Smooth muscle cell (in vitro differentiated cells): ENCODE data around the gene GALNT2. TPM values are rescaled to one million over a fixed set of nuclear protein-coding genes. Genes with fewer than 3 reads are reported as not detected.

Source experiments
- DNase-seq: peaks from one replicate; lab custom pipeline; 2025; ENCODE audit not compliant: unreplicated experiment; lab: John Stamatoyannopoulos, UW
- H2AFZ ChIP-seq: fragments of 200-600 bp; sonication (generic); 2 replicates; pipeline ENCODE4 v1.6.0; 2016; ENCODE audit warnings: antibody characterized with exemption, low read depth, mild to moderate bottlenecking
- H3F3A ChIP-seq: fragments of 200-600 bp; sonication (generic); 2 replicates; pipeline ENCODE4 v1.6.0; 2017; ENCODE audit warnings: antibody characterized with exemption, low read depth
- H3K27ac ChIP-seq: fragments of 200-600 bp; sonication (generic); 2 replicates; pipeline ENCODE4 v1.5.1; 2016; ENCODE audit warnings: low read depth, mild to moderate bottlenecking
- H3K27me3 ChIP-seq: fragments of 200-600 bp; sonication (generic); 2 replicates; pipeline ENCODE4 v1.6.1; 2016; ENCODE audit warnings: low read depth, mild to moderate bottlenecking
- H3K36me3 ChIP-seq: fragments of 200-600 bp; sonication (generic); 2 replicates; pipeline ENCODE4 v1.5.1; 2016; ENCODE audit warnings: low read depth
- H3K4me1 ChIP-seq: fragments of 200-600 bp; sonication (generic); 2 replicates; pipeline ENCODE4 v1.5.1; 2016; ENCODE audit warnings: low read depth
- H3K4me2 ChIP-seq: fragments of 200-600 bp; sonication (generic); 2 replicates; pipeline ENCODE4 v1.6.0; 2016; ENCODE audit warnings: mild to moderate bottlenecking
- H3K4me3 ChIP-seq: fragments of 200-600 bp; sonication (generic); 2 replicates; pipeline ENCODE4 v1.5.1; 2016; ENCODE audit warnings: mild to moderate bottlenecking
- H3K79me2 ChIP-seq: fragments of 200-600 bp; sonication (generic); 2 replicates; pipeline ENCODE4 v1.6.0; 2016; ENCODE audit warnings: low read depth, mild to moderate bottlenecking
- H3K9ac ChIP-seq: fragments of 200-600 bp; sonication (generic); 2 replicates; pipeline ENCODE4 v1.6.0; 2016; ENCODE audit warnings: low read depth
- H3K9me3 ChIP-seq: fragments of 200-600 bp; sonication (generic); replicated peaks from 2 replicates; pipeline ENCODE4 v1.5.1; 2016; ENCODE audit warnings: low read depth
- H4K20me1 ChIP-seq: fragments of 200-600 bp; sonication (generic); 2 replicates; pipeline ENCODE4 v1.6.0; 2016; ENCODE audit warnings: low read depth
- WGBS: methylation state at CpG from one replicate; pipeline ENCODE4 v1.1.7; 2016; ENCODE audit warnings: low lambda C conversion rate; 5-methylcytosine and 5-hydroxymethylcytosine counted together
- polyA plus RNA-seq: library from polyadenylated mRNA; unstranded; fragments of >200 nt; fragmentation: Nextera tagmentation; extraction: Ambion mirVana; gene quantifications from 2 replicates; pipeline ENCODE4 v1.2.1, GENCODE V29; 2016
- total RNA-seq: library from RNA; depleted of rRNA; stranded (reverse); fragments of >200 nt; gene quantifications from 2 replicates; pipeline ENCODE4 v1.2.3, GENCODE V29; 2014
- TF ChIP-seq, protein P1 (sequence below): fragments of 200-600 bp; sonication (generic); IDR thresholded peaks from 2 replicates; pipeline ENCODE4 v1.5.1; 2017; ENCODE audit warnings: borderline replicate concordance, mild to moderate bottlenecking, antibody characterized with exemption; ENCODE audit not compliant: insufficient read depth, poor library complexity, severe bottlenecking

The GALNT2 gene
- total and polyA plus RNA-seq, 2 experiments from 2014 or later, result 76.4 to 152 TPM

DNA sequence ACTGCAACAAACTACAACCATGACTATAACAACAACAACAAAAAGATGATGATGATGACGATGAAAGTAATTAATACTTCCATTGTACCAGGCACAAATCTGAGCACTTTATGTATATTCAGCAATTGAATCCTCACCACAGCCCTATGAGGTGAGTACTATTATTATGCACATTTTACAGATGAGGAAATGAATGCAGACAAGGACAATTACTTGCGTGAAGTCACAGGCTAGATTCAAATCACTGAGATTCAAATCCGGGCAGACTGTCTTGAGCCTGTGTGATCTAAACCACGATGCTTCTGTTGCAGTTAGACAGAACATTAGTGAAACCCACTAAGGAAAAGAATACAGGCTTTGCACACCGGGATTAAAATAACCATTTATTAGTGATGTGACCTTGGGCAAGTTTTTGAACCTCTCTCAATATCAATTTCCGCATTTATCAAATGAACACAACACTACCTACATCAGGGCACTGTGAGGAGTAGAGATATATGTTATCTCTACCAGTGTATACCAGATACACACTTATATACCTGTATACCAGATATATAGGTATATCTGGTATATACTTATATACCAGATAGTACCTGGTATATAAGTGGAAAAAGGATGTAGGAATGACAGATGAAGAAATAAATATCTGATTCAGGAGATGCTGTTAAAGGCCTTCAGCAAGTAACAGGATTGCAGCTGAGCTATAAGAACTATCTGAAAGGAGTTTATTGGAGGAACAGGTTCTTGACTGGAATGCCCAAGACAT lies 34.3 kb upstream of the GALNT2 start:
- Histone ChIP-seq H3K4me3 (no peak overlapping the region), H3K27ac (no peak overlapping the region), H3K9ac (no peak overlapping the region), H3K4me2 (no peak overlapping the region), H4K20me1 (no peaks in the 10 kb centered on the region), H3F3A (no peaks in the 10 kb centered on the region), H3K36me3 (no peaks in the 10 kb centered on the region), H3K27me3 (no peaks in the 10 kb centered on the region), H3K4me1 (no peaks in the 10 kb centered on the region), H3K79me2 (no peaks in the 10 kb centered on the region), H3K9me3 (no peaks in the 10 kb centered on the region), H2AFZ (no peak overlapping the region)
- TF ChIP-seq, protein P1, sequence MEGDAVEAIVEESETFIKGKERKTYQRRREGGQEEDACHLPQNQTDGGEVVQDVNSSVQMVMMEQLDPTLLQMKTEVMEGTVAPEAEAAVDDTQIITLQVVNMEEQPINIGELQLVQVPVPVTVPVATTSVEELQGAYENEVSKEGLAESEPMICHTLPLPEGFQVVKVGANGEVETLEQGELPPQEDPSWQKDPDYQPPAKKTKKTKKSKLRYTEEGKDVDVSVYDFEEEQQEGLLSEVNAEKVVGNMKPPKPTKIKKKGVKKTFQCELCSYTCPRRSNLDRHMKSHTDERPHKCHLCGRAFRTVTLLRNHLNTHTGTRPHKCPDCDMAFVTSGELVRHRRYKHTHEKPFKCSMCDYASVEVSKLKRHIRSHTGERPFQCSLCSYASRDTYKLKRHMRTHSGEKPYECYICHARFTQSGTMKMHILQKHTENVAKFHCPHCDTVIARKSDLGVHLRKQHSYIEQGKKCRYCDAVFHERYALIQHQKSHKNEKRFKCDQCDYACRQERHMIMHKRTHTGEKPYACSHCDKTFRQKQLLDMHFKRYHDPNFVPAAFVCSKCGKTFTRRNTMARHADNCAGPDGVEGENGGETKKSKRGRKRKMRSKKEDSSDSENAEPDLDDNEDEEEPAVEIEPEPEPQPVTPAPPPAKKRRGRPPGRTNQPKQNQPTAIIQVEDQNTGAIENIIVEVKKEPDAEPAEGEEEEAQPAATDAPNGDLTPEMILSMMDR, result no peak
- DNase-seq, result no peak
- 81% methylated on average over 6 of the region's 6 CpGs for WGBS

- H3K4me1 ChIP-seq, result no peaks in the 10 kb centered on the region
- no peak overlapping the region for H3K4me2 ChIP-seq
- no peaks in the 10 kb centered on the region for H3F3A ChIP-seq
- no peaks in the 10 kb centered on the region for H3K9me3 ChIP-seq
- TF ChIP-seq, protein P1, result no peak
- 86% methylated on average over 3 of the region's 3 CpGs for WGBS
- no peak overlapping the region for H3K27ac ChIP-seq
- no peaks in the 10 kb centered on the region for H4K20me1 ChIP-seq
- no peaks in the 10 kb centered on the region for H3K79me2 ChIP-seq
- no peak overlapping the region for H3K4me3 ChIP-seq
- no peak for DNase-seq
- H3K36me3 ChIP-seq, result no peaks in the 10 kb centered on the region
- no peaks in the 10 kb centered on the region for H3K27me3 ChIP-seq
- H2AFZ ChIP-seq, result no peak overlapping the region
- no peak overlapping the region for H3K9ac ChIP-seq
These were observed 29.8 kb upstream of the GALNT2 start for GRCh38 chr1:230037261-230037660.

GRCh38 chr1:230040440-230040839 lies 26.6 kb upstream of the GALNT2 start:
- Histone ChIP-seq H3K36me3 (no peaks in the 10 kb centered on the region), H3K9ac (no peak overlapping the region), H3F3A (no peaks in the 10 kb centered on the region), H2AFZ (no peak overlapping the region), H3K4me2 (no peak overlapping the region), H4K20me1 (no peaks in the 10 kb centered on the region), H3K4me1 (no peaks in the 10 kb centered on the region), H3K27me3 (no peaks in the 10 kb centered on the region), H3K27ac (no peak overlapping the region), H3K9me3 (no peaks in the 10 kb centered on the region), H3K79me2 (no peaks in the 10 kb centered on the region), H3K4me3 (no peak overlapping the region)
- TF ChIP-seq, protein P1, result no peak
- DNase-seq, result no peak
- WGBS, result 96% methylated on average over 10 of the region's 10 CpGs

DNA sequence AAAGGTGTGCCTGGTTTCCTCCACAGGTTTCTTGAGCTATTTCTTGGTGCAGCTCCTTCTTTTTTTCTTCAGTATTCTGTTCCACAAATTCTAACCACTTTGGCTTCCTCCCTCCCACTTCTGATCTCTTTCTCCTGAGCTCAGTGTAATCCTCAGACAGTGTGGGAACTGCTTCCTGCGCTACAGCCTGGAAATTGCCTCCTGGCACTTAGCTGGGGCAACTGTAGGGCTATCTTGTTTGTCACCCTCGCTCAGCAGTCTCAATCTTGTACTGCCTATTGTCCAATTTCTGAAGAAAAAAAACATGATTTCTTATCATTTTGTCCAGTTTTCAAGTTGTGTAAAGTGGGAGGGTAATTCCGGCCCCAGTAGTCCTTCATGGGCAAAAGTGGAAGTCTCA lies 24.0 kb upstream of the GALNT2 start:
- Histone ChIP-seq H3K4me1 (peaks cover 6% of the 10 kb centered on the region), H3K79me2 (no peaks in the 10 kb centered on the region), H3K9ac (no peak overlapping the region), H3K9me3 (no peaks in the 10 kb centered on the region), H4K20me1 (no peaks in the 10 kb centered on the region), H3F3A (no peaks in the 10 kb centered on the region), H3K4me3 (no peak overlapping the region), H3K4me2 (no peak overlapping the region), H2AFZ (no peak overlapping the region), H3K27me3 (no peaks in the 10 kb centered on the region), H3K36me3 (no peaks in the 10 kb centered on the region), H3K27ac (no peak overlapping the region)
- DNase-seq, result no peak
- TF ChIP-seq, protein P1, result no peak
- 68% methylated on average over 3 of the region's 3 CpGs for WGBS
